GM19468 (cell line): ENCODE measurements around the gene PLSCR4.
"Not testable (repeated sequence)": the region's sequence is repeated elsewhere in the genome, so short reads cannot be mapped to it uniquely, and the experiment has no call there.

Experiments used
- ATAC-seq: cut with Tn5 transposase; IDR thresholded peaks from one replicate; pipeline ENCODE4 v1.9.1; 2021; ENCODE audit warnings: mild to moderate bottlenecking, moderate library complexity, moderate number of reproducible peaks; ENCODE audit not compliant: unreplicated experiment; ENCODE audit errors: extremely low read depth

PLSCR4 gene, protein sequence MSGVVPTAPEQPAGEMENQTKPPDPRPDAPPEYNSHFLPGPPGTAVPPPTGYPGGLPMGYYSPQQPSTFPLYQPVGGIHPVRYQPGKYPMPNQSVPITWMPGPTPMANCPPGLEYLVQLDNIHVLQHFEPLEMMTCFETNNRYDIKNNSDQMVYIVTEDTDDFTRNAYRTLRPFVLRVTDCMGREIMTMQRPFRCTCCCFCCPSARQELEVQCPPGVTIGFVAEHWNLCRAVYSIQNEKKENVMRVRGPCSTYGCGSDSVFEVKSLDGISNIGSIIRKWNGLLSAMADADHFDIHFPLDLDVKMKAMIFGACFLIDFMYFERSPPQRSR

DNA sequence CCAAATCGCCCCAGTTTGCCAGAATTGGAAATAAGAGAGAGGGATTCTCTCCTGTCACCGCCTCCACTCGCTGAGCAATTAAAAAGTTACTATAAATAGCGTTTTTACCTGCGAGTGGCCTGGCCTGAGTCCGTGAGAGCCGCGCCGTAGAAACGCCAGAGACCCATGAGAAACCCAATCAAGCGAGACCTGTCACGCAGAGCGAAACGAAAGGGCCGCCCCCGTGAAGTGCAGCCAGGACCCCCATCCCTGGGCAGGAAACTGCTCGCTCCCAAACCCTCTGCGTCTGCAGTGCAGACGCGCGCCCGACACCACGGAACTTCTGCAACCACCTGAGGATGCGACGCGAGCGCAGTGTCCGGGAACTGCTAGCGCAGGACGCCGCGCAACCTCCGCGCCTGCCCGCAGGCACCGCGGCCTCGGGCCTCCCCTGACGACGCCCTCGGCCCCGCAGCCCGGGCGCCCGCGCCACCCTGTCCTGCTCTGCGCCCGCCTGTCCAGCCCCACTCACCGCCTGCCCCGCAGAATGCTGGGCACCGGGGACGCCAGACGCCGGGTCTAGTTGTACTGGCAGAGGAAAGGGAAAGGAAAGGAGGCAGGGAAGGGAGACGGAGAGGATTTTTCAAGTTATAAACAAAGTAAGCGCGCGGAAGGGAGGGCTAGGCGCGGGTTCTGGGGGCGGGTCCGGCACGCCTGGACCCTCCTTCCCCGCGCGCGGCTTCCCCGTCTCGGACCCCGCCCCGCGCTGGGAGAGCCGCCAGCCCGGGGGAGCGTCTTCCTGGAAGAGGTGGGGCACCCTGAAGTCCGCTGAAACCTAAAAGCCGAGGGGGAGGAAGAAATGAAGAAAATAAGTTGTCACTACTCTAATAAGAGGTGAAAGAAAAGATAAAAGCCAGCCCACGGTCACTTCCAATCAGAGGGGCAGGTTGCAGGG lies at the start of gene PLSCR4:
PLSCR4 (minus strand) TSS at position 657 of the 934 bp plus-strand sequence. CDS start 29,034 bp downstream, outside the sequence.
- no peak for ATAC-seq

DNA sequence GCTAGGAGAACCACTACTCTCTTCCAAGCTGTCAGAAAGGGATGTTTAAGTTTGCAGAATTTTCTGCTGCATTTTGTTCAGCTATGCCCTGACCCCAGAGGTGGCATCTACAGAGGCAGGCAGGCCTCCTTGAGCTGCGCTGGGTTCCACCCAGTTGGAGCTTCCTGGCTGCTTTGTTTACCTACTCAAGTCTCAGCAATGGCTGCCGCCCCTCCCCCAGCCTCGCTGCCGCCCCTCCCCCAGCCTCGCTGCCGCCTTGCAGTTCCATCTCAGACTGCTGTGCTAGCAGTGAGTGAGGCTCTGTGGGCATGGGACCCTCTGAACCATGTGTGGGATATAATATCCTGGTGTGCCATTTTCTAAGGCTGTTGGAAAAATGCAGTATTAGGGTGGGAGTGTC lies 42.5 kb upstream of the PLSCR4 start:
- not testable (repeated sequence) for ATAC-seq

DNA sequence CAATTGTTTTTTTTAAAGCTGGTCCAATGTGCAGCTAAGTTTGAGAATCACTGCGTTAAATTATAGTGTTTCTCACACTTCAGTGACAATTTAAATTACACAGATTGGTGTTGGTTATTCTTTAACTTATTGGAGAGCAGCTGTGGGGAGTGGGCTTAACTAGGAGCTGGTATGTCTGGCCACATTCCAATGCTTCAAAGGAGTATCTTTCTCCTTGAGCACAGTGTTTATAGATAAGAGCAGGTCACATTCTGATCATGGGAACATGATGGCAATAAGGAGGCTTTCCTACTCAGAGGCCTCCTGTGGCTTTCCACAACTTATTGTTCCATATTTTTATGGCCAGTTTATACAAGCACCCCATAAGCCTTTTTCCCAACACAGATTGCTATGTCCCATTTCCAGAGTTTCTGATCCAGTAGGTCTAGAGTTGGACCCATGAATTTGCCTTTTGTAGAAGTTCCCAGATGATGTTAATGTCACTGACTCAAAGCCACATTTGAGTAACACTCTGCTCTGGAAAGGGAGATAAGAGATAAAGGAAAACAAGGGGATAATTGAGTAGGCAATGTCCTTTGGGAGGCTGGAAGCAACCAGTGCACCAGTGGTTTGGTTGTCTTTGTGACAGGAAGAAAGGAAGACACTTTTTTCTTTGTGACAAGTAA lies 33.0 kb upstream of the PLSCR4 start:
- no peak for ATAC-seq

GRCh38 chr3:146280864-146281263 lies 30.0 kb upstream of the PLSCR4 start:
- ATAC-seq, result no peak

GRCh38 chr3:146279951-146280350 lies 29.0 kb upstream of the PLSCR4 start:
- ATAC-seq, result no peak

DNA sequence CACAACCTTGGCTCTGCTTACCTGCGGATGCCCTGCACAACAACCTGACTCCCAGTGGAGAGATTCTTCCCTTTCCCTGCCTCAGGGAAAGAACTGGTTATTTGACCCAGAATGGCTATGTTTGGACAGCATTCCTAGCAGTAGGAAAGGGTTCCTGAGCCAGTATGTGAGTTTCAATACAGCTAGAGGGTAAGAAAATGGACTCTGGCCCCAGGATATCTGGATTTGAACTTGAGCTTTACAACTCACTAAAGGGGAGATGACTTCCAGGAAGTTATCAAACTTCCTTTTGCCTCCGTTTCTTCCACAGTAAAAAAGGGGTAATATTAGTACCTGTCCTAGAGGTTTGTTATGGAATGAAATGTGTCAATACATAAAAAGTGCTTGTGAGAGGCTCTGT lies 28.1 kb upstream of the PLSCR4 start:
- no peak for ATAC-seq

- ATAC-seq, result no peak
Observed at GRCh38 chr3:146277953-146278631, 27.2 kb upstream of the PLSCR4 start.

DNA sequence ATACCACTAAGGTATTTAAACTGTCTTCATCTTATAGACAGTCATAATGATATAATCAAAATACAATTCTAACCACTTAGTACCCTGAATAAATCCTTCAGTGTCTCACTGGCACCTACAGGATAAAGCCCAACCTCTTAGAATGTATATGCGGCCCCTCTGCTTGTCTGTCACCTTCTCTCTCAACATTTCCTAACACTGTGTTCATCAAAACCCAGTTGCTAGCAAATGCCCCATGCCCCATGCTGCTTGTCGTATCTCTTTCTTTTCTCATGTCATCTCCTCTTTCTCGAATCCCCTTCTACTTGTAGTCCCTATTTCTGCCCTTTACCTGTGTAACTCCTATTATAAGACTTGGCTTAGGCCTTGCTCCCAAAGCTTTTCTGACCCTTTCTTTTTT lies 24.6 kb upstream of the PLSCR4 start:
- ATAC-seq, result no peak

GRCh38 chr3:146274833-146275232 lies 23.9 kb upstream of the PLSCR4 start:
- ATAC-seq, result no peak

DNA sequence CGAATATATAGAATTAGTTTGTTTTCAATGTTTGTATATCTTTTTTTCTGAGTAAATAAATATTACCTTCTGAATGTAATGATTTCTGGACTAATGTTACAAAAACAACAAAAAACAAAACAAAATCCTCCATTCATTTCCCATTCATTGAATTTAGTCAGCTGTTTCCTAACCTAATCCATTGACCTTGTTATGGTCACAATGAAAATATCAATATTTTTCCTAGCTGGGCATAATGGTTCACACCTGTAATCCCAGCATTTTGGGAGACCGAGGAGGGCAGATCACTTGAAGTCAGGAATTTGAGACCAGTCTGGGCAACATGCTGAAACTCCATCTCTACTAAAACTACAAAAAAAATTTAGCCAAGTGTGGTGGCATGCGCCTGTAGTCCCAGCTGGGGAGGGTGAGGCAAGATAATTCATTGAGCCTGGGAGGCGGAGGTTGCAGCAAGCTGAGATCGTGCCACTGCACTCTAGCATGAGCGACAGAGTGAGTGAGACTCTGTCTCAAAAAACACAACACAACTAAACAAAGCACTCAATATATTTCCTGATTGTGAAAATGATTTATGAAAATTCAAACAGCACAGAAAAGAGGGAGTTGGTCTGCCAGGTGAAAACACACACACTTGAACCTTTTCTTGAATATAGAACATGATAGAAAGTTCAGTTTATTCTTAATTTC lies 23.0 kb upstream of the PLSCR4 start:
- ATAC-seq, result no peak

DNA sequence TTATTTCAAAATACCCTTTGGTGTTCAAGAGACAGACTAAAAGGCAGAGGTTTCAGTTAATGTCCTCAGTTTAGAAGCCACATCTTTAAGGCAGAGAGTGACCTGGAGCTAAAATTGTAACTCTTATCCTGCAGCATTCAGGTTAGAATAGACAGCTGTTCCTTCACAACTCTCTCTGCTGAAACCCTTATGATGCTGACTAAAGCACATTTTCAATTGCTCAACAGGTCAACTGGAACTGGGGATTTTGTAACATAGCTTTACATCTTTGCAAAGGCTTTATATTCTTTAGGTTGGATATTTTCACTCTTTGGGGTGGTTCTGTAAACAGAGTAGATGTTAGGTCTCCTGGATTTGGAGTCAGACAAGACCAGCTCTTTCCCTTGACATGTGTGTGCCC lies 20.3 kb upstream of the PLSCR4 start:
- no peak for ATAC-seq

GRCh38 chr3:146269271-146269670 lies 18.4 kb upstream of the PLSCR4 start:
- no peak for ATAC-seq

GRCh38 chr3:146268535-146269219 lies 17.8 kb upstream of the PLSCR4 start:
- no peak for ATAC-seq

DNA sequence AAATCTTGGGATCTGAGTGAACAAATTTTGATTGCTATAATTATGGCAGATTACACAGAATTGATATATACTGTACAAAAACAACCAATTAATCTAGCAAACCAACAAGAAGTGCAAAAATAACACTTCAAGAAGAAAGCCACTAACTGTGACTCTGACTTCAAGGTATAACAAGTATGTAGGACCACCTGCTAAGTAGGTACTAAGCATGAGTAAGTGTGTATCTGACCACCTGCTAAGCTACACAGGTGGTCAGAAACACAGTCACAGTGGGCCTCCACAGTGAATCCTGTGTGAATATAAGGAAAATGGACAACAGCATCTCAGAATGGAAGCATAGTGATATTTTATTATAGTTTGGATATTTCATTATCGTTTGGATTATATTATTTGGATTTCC lies 14.8 kb upstream of the PLSCR4 start:
- ATAC-seq, result no peak

GRCh38 chr3:146262371-146263110 lies 11.6 kb upstream of the PLSCR4 start:
- no peak for ATAC-seq

- ATAC-seq, result no peak
Observed at GRCh38 chr3:146259880-146260589, 9.1 kb upstream of the PLSCR4 start.

DNA sequence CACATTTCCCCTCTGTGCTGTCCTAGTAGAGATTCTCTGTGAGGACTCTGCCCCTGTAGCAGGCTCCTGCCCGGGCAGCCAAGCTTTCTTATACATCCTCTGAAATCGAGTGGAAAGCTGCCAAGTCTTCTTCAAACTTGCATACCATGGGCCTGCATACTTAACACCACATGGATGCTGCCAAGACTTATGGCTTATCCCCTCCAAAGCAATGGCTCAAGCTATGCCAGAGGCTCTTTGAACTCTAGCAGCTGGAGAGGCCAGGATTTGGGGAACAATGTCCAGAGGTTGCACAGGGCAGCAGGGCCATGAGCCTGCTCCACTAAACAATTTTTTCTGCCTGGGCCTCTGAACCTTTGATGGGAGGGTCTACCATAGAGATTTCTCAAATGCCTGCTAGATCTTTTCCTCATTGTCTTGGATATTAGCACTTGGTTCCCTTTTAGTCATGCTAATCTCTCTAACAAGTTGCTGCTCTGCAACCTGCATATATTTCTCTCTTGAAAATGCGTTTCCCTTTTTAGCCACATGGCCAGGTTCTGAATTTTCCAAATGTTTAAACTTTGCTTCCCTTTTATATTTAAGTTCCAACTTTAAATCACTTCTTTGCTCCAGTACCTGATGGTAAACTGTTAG lies 6.1 kb upstream of the PLSCR4 start:
- no peak for ATAC-seq
